H7 (cell line): ENCODE results near the gene NAA15. TPM values are rescaled to one million over a fixed set of nuclear protein-coding genes. Genes with fewer than 3 reads are reported as not detected.
"Not testable (repeated sequence)": the region's sequence is repeated elsewhere in the genome, so short reads cannot be mapped to it uniquely, and the experiment has no call there.

Experiments
- DNase-seq: peaks from one replicate; pipeline ENCODE4 v3.0.0; 2012
- H3K27me3 ChIP-seq: 2 replicates; pipeline ENCODE4 v1.6.0; 2011; ENCODE audit warnings: mild to moderate bottlenecking, low read length; ENCODE audit not compliant: control insufficient read depth, insufficient read depth
- H3K36me3 ChIP-seq: replicated peaks from 2 replicates; pipeline ENCODE4 v1.5.1; 2011; ENCODE audit warnings: low read length; ENCODE audit not compliant: control insufficient read depth, insufficient read depth
- H3K4me3 ChIP-seq: 2 replicates; pipeline ENCODE4 v1.5.1; 2011; ENCODE audit warnings: low read depth, mild to moderate bottlenecking, control low read depth, low read length, moderate library complexity; ENCODE audit not compliant: insufficient read depth
- total RNA-seq: library from RNA; depleted of rRNA; stranded (reverse); fragments of >200 nt; shearing (Covaris generic); gene quantifications from 2 replicates; pipeline ENCODE4 v1.2.3, GENCODE V29; 2014

Gene NAA15
- total RNA-seq, 1 experiment from 2014 or later = 60.5 TPM

- H3K36me3 ChIP-seq, DNase-seq, H3K4me3 ChIP-seq, H3K27me3 ChIP-seq: not testable (repeated sequence)
Observed at GRCh38 chr4:139313414-139313813, 12.1 kb downstream of the NAA15 start.

DNA sequence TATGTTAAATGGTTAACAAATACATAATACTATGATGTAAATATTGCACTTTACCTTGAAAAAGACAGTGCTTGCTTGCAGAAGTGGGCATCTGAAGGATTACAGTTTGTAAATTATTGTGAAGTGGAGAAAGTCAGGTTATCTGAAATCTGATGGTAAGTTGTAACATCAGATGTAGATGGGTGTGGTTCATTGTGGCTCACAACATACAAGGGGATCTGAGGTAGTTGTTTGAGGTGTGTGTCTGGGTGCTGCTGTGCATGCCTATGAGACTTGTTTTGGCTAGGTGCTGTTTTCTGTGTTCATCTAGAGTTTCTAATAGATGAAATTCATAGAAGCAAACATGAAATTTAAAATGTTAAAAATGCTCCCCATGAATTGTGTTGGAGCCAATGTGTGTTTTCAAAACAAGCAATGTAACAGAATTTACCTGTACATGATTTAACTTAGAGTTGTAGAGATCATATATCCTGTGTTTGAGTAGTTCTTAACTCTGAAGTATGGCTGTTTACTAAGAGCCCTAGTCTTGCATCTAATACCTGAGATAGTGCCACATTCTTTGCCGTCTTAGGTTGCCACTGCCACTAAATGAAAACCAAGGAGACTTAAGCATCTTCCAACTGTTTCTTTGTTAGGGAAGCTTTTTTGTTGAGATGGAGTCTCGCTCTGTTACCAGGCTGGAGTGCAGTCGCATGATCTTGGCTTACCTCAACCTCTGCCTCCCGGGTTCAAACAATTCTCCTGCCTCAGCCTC lies 12.9 kb downstream of the NAA15 start:
- DNase-seq = no peak
- Histone ChIP-seq H3K27me3 (no peaks in the 10 kb centered on the region), H3K36me3 (no peaks in the 10 kb centered on the region), H3K4me3 (no peak overlapping the region)

DNA sequence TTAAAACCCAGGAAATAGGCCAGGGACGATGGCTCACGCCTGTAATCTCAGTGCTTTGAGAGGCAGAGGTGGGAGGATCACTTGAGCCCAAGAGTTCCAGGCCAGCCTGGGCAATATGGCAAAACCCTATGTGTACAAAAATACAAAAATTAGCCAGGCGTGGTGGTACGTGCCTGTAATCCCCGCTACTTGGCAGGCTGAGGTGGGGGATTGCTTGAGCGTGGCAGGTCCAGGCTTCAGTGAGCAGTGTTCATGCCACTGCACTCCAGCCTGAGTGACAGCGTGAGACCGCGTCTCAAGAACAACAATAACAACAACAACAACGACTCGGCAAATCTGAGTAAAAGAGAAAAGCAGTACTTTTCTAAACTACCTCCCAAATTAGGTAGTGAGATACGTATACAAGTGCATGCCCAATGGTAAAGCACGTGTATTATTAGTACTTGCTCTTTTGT lies 13.9 kb downstream of the NAA15 start:
- Histone ChIP-seq H3K36me3 (no peaks in the 10 kb centered on the region), H3K4me3 (no peak overlapping the region)
- no peak for DNase-seq

GRCh38 chr4:139316733-139317132 lies 15.4 kb downstream of the NAA15 start:
- no peaks in the 10 kb centered on the region for H3K36me3 ChIP-seq
- H3K4me3 ChIP-seq = no peak overlapping the region
- no peaks in the 10 kb centered on the region for H3K27me3 ChIP-seq
- no peak for DNase-seq

More for the DNA sequence above, 13.9 kb downstream of the NAA15 start:
- no peaks in the 10 kb centered on the region for H3K27me3 ChIP-seq

DNA sequence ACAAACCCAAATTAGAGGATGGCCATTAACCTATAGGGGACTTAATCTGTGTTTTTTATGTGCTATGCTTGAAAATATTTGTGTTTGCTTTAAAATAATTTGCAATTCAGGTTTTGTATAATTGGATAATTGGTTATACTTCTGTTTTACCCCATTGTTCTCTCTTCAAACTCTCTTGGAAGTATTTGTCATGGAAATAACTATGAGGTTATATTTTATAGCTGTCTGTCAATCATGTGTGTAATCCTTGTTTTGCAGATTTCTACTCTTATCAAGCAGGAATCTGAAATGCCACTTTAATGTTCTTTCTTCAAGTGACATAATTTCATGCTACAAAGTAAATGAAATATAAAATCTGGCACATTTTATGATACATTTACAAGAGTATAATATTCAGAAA lies 16.3 kb downstream of the NAA15 start:
- no peaks in the 10 kb centered on the region for H3K36me3 ChIP-seq
- H3K27me3 ChIP-seq = no peaks in the 10 kb centered on the region
- no peak for DNase-seq
- no peak overlapping the region for H3K4me3 ChIP-seq

GRCh38 chr4:139319571-139319970 lies 18.3 kb downstream of the NAA15 start:
- Histone ChIP-seq H3K4me3 (no peak overlapping the region), H3K36me3 (no peaks in the 10 kb centered on the region), H3K27me3 (no peaks in the 10 kb centered on the region)
- DNase-seq = no peak

GRCh38 chr4:139322070-139322469 lies 20.8 kb downstream of the NAA15 start:
- H3K4me3 ChIP-seq, H3K27me3 ChIP-seq, DNase-seq, H3K36me3 ChIP-seq: not testable (repeated sequence)

- not testable (repeated sequence) for H3K4me3 ChIP-seq, DNase-seq, H3K36me3 ChIP-seq, H3K27me3 ChIP-seq
Observed at GRCh38 chr4:139322541-139322940, 21.2 kb downstream of the NAA15 start.

GRCh38 chr4:139324620-139325019 lies 23.3 kb downstream of the NAA15 start:
- Histone ChIP-seq H3K36me3 (no peaks in the 10 kb centered on the region), H3K4me3 (no peak overlapping the region), H3K27me3 (no peaks in the 10 kb centered on the region)
- DNase-seq = no peak

GRCh38 chr4:139329665-139330200 lies 28.4 kb downstream of the NAA15 start:
- no peak for DNase-seq
- H3K27me3 ChIP-seq = no peaks in the 10 kb centered on the region
- H3K36me3 ChIP-seq = no peaks in the 10 kb centered on the region
- no peak overlapping the region for H3K4me3 ChIP-seq

- H3K27me3 ChIP-seq = no peaks in the 10 kb centered on the region
- DNase-seq = no peak
- H3K4me3 ChIP-seq = no peak overlapping the region
- no peaks in the 10 kb centered on the region for H3K36me3 ChIP-seq
Observed at GRCh38 chr4:139330283-139330682, 29.0 kb downstream of the NAA15 start.

DNA sequence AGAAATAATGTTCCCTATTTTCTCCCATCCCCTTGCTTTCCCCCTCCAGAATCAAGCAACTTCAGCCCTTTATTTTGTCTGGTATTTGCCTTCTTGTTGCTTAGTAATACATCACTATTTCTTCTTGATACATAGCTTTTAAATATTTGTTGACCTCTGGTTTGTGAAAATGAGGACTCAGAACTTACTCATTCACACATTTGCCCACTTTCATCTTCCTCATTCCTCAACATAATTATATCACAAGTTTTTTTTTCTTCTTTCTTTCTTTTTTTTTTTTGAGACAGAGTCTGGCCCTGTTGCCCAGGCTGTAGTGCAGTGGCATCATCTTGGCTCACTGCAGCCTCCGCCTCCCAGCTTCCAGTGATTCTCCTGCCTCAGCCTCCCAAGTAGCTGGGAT lies 29.9 kb downstream of the NAA15 start:
- H3K27me3 ChIP-seq = no peaks in the 10 kb centered on the region
- H3K36me3 ChIP-seq = no peaks in the 10 kb centered on the region
- DNase-seq = no peak
- H3K4me3 ChIP-seq = no peak overlapping the region

- 0 out of 2 replicates have a peak, but pooled peaks cover 1% of the 10 kb centered on the region for H3K36me3 ChIP-seq
- no peak for DNase-seq
Observed at GRCh38 chr4:139333046-139333445, 31.7 kb downstream of the NAA15 start.

GRCh38 chr4:139337612-139338011 lies 36.3 kb downstream of the NAA15 start:
- peaks cover 6% of the 10 kb centered on the region for H3K36me3 ChIP-seq
- H3K4me3 ChIP-seq = no peak overlapping the region
- no peak for DNase-seq
- H3K27me3 ChIP-seq = no peaks in the 10 kb centered on the region

More at GRCh38 chr4:139333046-139333445, 31.7 kb downstream of the NAA15 start:
- H3K27me3 ChIP-seq = no peaks in the 10 kb centered on the region
- no peak overlapping the region for H3K4me3 ChIP-seq

- Histone ChIP-seq H3K4me3 (no peak overlapping the region), H3K36me3 (peaks cover 11% of the 10 kb centered on the region), H3K27me3 (no peaks in the 10 kb centered on the region)
- no peak for DNase-seq
Observed at GRCh38 chr4:139361301-139361700, 60.0 kb downstream of the NAA15 start.
